HS-5 (cell line): Measurements from ENCODE around the gene OSBPL5.

Experiments used
- DNase-seq: peaks from one replicate; pipeline ENCODE4 v3.0.0-alpha.2; 2012; ENCODE audit warnings: low read depth

Gene OSBPL5

DNA sequence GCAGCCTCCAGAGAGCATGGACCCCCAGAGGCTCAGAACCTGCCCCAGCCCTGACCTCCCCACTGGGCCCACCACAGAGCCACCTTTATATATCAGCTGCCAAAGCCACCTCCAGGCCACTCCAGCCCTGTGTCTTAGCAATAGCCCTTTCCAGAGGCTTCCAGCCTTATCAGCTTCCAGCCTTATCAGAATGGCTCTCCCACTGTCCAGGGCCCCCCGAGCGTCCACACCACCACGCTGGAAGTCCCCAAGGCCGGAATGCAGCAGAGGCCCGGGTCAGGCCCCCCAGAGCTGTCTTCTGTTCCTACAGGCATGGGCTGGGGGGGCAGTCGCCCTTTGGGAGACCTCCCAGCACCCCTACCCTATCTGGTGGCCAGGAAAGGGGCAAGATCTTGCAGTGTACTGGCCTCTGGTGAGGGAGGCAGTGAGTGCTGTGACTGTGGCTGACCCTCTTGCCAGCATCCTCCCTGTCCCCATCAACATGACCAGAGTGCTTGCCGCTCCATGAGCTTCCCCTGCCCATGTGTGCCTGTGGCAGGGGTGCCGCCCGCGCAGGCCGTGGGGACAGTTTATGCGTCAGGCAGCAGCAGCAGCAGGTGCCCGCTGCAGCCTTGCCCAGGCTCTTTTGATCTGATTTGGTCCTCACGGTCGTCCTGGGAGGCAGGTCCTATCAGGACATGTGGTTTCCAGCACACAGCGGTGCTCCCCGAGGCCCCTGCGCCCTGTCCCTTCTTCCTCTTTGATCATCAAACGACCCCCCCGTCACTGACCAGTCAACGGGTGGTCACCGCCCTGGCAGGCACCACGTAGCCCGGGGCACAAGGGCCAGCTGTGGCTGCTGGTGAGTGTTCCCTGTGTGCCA lies 15.9 kb downstream of the OSBPL5 start:
- DNase-seq, result no peak

- no peak for DNase-seq
Observed at GRCh38 chr11:3148255-3148989, 16.7 kb downstream of the OSBPL5 start.

DNA sequence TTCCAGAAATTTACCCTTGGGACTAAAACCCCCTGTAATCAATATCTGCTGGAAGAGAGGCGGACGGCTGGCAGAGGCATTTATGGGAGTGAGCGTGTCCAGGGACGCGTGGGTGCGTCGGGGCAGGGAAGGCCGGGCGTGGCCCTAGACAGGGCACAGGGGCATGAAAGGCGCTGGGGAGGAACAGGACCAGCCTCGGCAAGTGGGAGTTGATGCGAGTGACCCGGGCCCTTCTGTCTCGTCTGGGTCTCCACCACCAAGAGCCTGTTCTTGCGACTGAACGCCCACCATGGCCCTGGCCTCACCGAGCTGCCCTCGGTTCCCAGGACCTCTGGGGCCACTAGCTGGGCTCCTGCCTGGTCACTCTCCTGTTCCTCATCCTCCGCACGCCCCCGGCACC lies 17.5 kb downstream of the OSBPL5 start:
- no peak for DNase-seq

GRCh38 chr11:3147257-3147619 lies 17.9 kb downstream of the OSBPL5 start:
- DNase-seq, result no peak

DNA sequence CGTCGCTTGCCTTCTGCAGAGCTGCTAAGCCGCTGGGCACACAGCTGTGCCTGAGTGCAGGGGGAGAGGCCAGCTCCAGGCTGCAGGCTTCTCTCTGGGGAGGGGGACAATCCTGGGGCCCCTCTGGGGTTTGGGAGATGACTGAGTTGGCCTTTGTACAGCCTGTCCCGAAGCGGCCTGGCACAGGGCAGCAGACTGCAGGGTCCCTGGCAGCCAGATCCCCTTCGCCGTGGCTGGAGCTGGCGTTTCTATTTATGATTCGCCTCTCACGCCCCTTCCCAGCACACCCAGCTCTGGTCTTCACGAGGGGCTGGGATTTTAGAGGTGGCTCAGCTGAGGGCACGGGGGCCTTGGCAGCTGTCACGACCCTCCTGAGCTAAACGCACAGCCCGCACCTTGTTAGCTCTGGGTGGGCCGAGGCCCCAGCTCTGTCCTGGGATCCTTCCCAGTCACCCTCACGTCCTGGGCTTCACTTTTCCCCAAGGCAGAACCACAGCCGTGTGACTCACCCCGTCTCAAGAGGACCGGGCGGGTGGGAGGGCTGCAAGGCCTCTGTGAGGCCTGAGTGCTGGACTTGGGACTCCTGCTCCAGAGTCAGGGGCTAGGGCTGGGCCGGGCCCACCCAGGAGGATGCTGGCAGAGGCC lies 18.4 kb downstream of the OSBPL5 start:
- DNase-seq, result no peak

DNA sequence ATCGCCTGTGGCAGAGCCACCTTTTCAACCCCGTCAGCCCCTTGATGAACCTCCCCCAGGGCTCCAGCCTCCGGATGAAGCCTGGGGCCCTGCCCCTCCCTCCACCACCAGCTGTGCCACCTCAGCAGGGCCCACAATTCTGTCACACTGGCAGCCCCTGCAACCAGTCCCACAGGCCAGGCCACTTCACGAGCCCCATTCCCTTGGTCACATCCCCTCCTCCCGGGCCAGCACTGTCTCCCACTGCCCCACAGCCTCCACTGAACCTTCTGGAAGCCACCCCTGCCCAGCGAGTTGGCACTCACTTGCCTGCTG lies 19.9 kb downstream of the OSBPL5 start:
- DNase-seq, result no peak

DNA sequence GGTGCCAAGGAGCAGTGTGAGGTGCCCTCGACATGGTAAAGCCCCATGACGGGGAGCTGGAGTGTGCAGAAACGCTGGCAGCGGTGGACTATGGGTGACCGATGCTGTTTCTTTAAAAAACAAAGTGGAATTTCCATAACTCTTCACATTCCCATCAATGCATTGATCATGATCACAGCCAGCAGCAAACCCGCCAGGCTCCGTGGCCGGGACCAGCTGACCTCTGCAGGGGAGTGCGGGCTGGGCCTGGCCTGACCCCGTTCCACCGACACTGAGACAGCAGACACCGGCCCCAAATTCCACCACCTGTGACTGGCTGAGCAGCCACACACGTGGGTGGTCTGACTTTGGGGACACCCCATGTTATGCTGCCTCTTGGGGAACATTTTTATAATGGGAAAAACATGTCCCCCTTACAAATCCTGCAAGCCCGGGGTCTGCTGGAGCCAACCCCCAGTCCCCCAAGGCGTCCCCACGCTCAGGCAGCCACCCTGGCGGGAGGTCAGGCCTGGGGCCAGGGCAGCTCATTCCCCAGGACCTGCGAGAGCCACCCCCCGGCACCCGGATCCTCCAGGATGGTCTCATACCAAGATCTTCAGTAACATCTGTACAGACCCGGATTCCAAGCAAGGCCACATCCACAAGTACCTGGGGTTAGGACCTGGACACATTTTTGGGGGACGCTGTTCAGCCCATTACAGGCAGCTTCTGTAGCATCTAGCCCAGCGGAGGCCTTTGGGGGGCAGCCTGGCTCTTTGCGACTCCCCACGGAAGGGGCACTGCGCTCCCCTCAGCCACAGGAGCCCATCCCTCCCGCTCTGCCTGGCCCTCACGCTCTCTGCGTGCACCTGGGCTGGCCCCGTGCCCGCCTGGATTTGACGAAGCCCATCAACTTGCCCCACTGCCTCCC lies 20.6 kb downstream of the OSBPL5 start:
- no peak for DNase-seq

DNA sequence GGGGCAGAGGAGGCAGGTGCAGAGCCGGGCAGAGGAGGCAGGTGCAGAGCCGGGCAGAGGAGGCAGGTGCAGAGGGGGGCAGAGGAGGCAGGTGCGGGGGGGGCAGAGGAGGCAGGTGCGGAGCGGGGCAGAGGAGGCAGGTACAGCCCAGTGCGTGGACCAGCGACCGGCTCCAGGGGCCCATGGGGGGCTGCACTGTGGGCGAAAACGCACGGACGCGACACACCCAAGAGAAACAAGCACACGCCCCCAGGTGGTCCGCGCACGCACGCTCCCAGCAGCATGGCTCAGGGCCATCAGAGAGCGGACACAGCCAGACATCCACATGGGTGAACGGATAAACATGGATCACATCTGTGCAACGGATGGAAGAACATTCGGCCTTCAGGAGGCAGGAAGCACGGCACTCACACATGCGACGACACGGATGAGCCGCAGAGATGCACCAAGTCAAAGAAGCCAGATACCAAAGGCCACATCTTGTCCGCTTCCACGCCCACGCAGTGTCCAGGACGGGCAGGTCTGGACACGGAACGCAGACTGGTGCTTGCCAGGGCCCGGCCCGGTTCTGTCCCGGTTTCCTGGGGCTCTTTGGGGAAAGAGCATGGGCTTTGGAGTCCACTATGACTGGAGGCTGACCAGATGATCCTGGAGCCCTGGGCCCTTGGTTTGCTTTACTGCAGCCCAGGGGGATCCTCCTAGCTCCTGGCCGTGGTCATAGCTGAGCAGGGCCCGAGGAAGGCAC lies 21.8 kb downstream of the OSBPL5 start:
- no peak for DNase-seq

DNA sequence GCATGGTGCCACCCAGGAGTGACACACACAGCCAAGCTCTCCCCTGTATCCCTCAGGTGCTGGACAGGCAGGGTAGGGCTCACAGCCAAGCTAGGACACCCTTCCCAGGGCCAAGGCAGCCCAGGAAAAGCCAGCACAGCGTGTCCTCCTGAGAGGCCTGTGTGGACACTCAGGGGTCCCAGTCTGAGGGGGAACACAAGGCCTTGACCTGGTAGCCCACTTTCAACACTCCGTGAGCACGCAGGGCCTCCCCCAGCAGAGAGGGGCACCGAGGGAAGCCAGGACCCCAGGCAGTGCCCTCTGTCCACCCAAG lies 24.9 kb downstream of the OSBPL5 start:
- no peak for DNase-seq

GRCh38 chr11:3139481-3140290 lies 25.4 kb downstream of the OSBPL5 start:
- no peak for DNase-seq

DNA sequence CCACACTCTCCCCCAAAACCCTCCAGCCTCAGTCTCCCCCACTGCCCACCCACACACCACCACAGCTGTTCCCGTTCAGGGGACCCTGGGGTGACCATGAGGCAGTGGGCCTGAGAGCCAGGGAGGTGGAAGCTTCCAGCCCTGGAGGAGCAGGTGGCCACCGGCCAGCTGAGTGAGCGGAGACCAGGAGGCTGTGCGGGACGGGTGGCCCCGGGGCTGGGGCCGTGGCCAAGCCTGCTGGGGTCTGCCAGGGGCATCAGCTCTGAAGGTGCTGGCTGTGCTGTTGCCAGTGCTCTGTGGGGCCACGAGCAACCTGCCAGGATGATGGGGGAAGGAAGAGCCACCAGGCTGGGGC lies 26.0 kb downstream of the OSBPL5 start:
- no peak for DNase-seq

DNA sequence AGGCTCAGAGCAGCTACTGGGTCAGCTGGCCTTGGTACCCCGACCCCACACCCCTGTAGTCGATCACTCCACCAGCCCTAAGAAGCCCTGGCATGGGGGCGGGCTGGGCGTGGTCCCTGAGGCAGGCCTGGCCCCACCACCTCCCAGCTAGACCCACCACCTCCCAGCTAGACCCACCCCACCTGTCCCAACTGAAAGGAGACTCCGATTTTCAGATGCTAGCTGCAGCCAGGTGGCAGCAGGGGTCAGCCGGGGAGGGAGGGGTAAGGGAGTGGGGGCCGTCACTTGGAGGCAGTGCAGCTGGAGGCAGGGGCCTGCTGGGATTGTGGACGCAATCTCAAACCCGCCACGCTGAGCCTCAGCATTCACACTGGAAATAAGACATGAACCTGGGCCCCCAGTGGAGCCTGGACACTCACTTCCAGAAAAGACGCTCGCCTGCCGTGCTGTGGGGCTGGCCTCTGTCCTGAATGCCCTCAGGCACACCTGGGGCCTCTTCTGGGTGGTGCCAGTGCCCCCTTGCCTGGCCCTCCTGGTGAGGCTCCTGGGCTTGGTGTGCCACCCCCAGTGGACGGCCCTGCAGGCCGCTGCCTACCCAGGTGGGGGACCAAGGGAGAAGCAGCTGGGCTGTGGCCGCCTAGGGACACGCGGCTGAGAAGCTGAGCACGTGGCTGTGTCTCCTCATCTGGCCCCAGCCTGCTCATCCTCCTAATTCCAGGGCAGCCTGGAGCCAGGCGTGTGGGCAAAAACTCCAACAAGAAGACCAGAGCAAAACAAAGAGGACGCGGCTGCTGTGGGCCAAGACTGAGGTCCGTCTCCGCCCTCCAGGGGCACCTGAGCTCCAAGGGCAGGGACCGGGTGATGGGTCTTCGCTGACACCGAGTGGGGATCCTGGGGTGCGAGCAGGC lies 26.7 kb downstream of the OSBPL5 start:
- no peak for DNase-seq

DNA sequence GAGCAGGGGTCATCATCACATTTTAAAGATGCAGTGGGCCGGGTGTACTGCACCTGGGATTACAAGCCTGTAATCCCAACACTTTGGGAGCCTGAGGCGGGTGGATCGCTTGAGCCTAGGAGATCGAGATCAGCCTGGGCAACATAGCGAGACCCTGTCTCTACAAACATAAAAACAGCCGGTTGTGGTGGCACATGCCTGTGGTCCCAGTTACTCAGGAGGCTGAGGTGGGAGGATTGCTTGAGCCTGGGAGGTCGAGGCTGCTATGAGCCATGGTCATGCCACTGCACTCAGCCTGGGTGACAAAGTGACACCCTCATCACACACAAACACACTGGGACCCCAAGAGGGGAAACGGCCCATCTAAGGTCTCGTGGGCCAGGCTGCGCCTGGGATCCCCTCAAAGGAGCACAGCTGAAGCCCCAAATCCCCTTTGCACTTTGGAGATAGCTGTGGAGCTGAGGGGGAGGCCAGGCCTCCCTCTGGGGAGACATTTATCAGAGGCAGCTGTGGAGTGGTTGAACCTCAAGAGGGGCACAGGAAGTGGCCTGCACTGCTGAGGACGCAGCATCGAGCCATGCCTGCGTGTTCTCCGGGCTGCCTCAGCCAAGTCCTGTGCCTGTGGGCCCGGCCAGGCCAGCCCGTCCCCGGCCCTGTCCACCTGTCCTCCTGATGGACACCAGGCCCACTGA lies 27.5 kb downstream of the OSBPL5 start:
- no peak for DNase-seq

DNA sequence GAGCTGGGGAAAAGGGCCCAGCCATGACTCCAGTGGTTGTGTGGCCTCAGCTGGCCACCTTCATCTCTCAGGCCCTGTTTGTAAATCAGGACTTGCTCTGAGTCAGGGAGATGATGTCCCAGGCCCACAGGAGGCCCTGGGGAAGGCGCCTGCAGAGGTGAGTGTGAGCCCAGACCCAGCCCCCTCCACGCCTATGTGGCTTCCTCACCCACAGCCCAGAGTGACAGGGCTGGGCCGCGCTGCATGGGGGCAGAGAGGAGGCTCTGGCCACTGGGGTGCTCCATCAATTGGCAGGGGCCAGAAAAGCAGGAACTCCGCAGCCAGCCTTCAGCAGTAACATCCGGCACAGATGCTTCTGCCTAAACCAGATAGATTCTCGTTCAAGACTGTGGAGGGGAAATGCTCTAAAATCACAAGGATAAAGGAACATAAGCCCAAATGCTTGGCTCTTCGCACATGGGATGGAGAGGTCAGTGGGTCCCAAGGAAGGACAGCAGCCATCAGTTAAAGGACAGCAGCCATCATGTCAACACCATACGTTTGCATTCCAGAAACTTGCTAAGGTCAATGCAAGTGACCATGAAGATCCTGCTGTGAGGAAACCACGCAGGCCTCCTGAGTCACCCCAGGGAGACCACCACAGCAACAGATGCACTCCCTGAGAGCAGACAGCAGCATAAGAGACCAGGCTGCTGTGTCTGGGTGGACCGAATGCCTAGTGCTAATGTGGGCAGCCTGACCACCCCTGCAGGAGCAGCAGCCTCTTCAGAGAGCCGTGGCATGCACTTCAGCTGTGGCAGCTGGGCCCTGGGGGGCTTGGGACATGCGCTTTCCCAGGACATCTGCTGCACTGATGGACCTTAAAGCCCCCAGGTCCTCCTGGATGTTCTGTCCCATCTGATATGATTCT lies 28.3 kb downstream of the OSBPL5 start:
- DNase-seq, result no peak

DNA sequence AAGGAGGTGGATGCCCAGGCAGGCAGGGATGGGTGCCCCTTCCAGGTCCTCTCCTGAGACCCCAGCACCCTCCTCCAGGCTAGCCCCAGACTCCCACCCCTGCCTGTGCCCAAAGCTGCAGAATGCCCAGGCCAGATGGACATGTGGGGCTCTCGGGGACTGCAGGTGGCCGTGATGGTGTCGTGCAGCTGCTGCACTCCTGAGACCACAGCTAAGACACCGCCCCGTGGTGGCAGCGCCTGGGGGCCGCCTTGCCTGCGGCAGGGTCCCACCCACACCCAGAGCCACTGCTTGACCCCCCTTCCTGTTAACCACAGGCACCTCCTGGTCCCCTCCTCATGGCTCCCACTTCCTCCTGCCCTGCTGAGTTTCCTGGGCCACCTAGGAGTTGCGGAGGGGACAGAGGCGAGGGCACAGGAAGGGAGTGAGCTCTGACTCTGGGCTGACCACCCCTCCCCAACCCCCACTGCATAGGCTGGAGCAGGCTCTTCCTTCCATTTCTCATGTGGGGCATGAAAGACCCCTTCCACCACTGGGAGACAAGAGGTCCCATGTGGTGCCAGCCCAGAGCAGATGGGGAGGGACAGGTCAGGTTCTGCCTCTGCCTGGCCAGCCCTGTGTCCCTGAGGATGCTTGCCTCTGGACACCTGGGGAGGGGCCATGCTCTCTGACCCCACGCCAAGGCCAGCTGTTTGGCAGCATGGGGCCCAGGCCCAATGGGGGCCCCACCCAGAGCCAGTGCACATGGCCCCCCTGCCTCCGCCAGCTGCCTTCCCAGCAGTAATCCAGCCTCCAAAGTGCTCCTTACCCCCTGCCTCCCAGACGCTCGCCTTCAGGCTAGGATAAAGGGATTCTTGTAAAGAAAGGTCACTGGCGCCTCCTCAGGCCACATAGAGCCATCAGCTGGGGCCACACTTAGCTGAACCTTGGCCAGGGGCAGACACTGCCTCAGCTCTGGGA lies 29.3 kb downstream of the OSBPL5 start:
- DNase-seq, result no peak

GRCh38 chr11:3134651-3135480 lies 30.2 kb downstream of the OSBPL5 start:
- DNase-seq, result no peak
